Breast epithelium (tissue), 3 donors: ENCODE data around the gene SLC25A42.

Experiments used
- POLR2A ChIP-seq: fragments of 450-650 bp; IDR thresholded peaks from one replicate; pipeline ENCODE4 v1.6.1; 2016; ENCODE audit warnings: antibody characterized with exemption, mild to moderate bottlenecking, moderate library complexity
- POLR2AphosphoS5 ChIP-seq, 3 donors: sonication (generic); formaldehyde crosslinking; IDR thresholded peaks; one replicate each; pipeline ENCODE4 v1.6.1; 2017; ENCODE audit warnings: antibody characterized with exemption in 3 of 3
- TF ChIP-seq, protein P1 (sequence below), 3 donors: fragments of 450-650 bp; IDR thresholded peaks; one replicate each; pipeline ENCODE4 v1.5.1; 2016 to 2017; ENCODE audit warnings: antibody characterized with exemption in 3 of 3, mild to moderate bottlenecking in 3 of 3, moderate library complexity in 3 of 3

GRCh38 chr19:19137556-19138108, 73.8 kb downstream of the SLC25A42 start:
- TF ChIP-seq, protein P1, sequence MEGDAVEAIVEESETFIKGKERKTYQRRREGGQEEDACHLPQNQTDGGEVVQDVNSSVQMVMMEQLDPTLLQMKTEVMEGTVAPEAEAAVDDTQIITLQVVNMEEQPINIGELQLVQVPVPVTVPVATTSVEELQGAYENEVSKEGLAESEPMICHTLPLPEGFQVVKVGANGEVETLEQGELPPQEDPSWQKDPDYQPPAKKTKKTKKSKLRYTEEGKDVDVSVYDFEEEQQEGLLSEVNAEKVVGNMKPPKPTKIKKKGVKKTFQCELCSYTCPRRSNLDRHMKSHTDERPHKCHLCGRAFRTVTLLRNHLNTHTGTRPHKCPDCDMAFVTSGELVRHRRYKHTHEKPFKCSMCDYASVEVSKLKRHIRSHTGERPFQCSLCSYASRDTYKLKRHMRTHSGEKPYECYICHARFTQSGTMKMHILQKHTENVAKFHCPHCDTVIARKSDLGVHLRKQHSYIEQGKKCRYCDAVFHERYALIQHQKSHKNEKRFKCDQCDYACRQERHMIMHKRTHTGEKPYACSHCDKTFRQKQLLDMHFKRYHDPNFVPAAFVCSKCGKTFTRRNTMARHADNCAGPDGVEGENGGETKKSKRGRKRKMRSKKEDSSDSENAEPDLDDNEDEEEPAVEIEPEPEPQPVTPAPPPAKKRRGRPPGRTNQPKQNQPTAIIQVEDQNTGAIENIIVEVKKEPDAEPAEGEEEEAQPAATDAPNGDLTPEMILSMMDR (IDR thresholded peaks at IDR 0.05), result no peak
- no peak for TF ChIP-seq POLR2A
- no peak for TF ChIP-seq POLR2AphosphoS5 (IDR thresholded peaks at IDR 0.05)
